Measurements from ENCODE around the gene ARID3A.

The ARID3A gene

GRCh38 chr19:1000095-1000494 lies 74.3 kb downstream of the ARID3A start, which contains the start of gene GRIN3B:
Gene GRIN3B, plus strand, starts transcription at chr19:1000419. Its CDS starts 19 bp downstream, at chr19:1000438.
- DNase-seq (ENCODE audit: insufficient read length, low spot score): peak; percentile 94
- TF ChIP-seq CTCF (IDR thresholded peaks at IDR 0.05; ENCODE audit: insufficient read depth, missing control alignments): peak; percentile 50
- no peak for FAIRE-seq

- no peak for FAIRE-seq
- no peak for TF ChIP-seq CTCF (IDR thresholded peaks at IDR 0.05; ENCODE audit: insufficient read depth, missing control alignments)
- DNase-seq (ENCODE audit: insufficient read length, low spot score): peak; percentile 60
Measured at GRCh38 chr19:1000591-1001537, 75.0 kb downstream of the ARID3A start.

DNA sequence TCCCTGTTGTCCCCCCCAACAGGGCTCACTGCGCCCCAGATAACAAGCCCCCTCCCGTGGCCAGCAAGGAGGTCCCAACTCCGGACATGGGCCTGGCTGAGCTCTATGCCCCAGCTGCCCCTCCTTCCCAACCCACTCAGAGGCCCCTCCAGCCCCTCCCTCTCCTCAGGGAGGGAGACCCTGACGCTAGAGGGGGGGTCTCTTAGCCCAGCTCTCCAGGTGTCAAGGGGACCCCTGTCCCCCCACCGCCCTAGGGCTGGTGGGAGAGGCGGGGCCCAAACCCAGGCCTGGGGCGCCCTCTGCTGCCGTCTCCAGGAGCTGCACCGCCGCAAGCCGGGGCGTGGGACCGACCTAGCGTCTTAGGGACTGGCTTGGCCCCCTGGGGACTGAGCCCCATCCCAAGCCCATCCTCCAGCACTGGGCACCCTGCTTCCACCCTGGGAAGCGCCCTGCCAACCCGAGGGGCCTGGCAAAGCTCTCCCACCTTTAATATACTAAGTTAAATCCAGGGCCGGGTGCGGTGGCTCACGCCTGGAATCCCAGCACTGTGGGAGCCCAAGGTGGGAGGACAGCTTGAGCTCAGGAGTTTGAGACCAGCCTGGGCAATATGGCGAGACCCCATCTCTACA lies 75.8 kb downstream of the ARID3A start:
- TF ChIP-seq CTCF (IDR thresholded peaks at IDR 0.05; ENCODE audit: insufficient read depth, missing control alignments): peak; percentile 74
- FAIRE-seq: no peak
- DNase-seq (ENCODE audit: insufficient read length, low spot score): peak; percentile 81

- TF ChIP-seq CTCF (IDR thresholded peaks at IDR 0.05; ENCODE audit: insufficient read depth, missing control alignments): no peak
- DNase-seq (ENCODE audit: insufficient read length, low spot score): no peak
- FAIRE-seq: no peak
Measured at GRCh38 chr19:1002600-1002999, 76.8 kb downstream of the ARID3A start.

GRCh38 chr19:1003283-1003682 lies 77.4 kb downstream of the ARID3A start:
- no peak for TF ChIP-seq CTCF (IDR thresholded peaks at IDR 0.05; ENCODE audit: insufficient read depth, missing control alignments)
- DNase-seq (ENCODE audit: insufficient read length, low spot score): no peak
- no peak for FAIRE-seq

- DNase-seq (ENCODE audit: insufficient read length, low spot score) (no peak), FAIRE-seq (no peak)
- no peak for TF ChIP-seq CTCF (IDR thresholded peaks at IDR 0.05; ENCODE audit: insufficient read depth, missing control alignments)
Measured at GRCh38 chr19:1004204-1004802, 78.5 kb downstream of the ARID3A start.
